NCI-H2029 (cell line): ENCODE measurements around the gene ZNF135.

Source experiments
- DNase-seq: peaks from one replicate; lab custom pipeline; 2025; lab: John Stamatoyannopoulos, UW

The ZNF135 gene

GRCh38 chr19:58093071-58093470, 34.0 kb downstream of the ZNF135 start:
- no peak for DNase-seq

GRCh38 chr19:58095328-58095727, 36.2 kb downstream of the ZNF135 start:
- DNase-seq = no peak

- no peak for DNase-seq
Observed at GRCh38 chr19:58096884-58097283, 37.8 kb downstream of the ZNF135 start.

- DNase-seq = no peak
Observed at GRCh38 chr19:58097349-58097748, 38.3 kb downstream of the ZNF135 start.

GRCh38 chr19:58097781-58098681, 38.9 kb downstream of the ZNF135 start, which contains the start of gene ZSCAN18:
ZSCAN18 (minus strand) TSS chr19:58098231; CDS start chr19:58090267, 7,964 bp downstream.
- peak; percentile 87 for DNase-seq

GRCh38 chr19:58098682-58098998, 39.6 kb downstream of the ZNF135 start:
- no peak for DNase-seq

- DNase-seq = no peak
Observed at GRCh38 chr19:58107778-58108545, 48.9 kb downstream of the ZNF135 start.

GRCh38 chr19:58108546-58108817, 49.4 kb downstream of the ZNF135 start:
- DNase-seq = no peak

GRCh38 chr19:58117841-58118575, 58.9 kb downstream of the ZNF135 start:
- no peak for DNase-seq

GRCh38 chr19:58118979-58119733, 60.1 kb downstream of the ZNF135 start:
- DNase-seq = no peak
